ENCODE measurements around the gene RND2. TPM values are rescaled to one million over a fixed set of nuclear protein-coding genes. Genes with fewer than 3 reads are reported as not detected.
"Not testable (repeated sequence)": the region's sequence is repeated elsewhere in the genome, so short reads cannot be mapped to it uniquely, and the experiment has no call there.

Gene RND2
- polyA plus RNA-seq, 1 donor (not counting 4 experiments of a cell fraction or from before 2014, with no cell fraction given), result 0.12 TPM

DNA sequence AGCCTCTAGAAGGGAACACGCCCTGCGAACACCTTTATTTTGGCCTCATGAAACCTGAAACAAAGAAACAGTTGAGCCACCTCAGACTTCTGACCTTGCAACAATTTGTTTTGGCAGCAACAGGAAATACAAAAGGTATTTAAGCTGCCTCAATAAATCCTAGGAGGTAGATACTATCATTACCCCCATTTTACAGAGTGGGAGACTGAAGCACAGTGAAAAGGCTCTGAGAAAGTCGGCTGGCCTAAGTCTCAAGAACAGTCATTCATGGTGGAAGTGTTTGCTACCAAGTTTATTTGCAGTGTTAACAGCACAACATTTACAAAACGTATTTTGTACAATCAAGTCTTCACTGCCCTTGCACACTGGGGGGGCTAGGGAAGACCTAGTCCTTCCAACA is 19.0 kb downstream of the RND2 start:
- Histone ChIP-seq H3K9me1 (ENCODE audit: control insufficient read depth, extremely low read depth, insufficient read depth, low read length) (no peaks in the 10 kb centered on the region), H3K79me2 (ENCODE audit: control insufficient read depth, insufficient read depth, low read length) (no peaks in the 10 kb centered on the region), H4K20me1 (ENCODE audit: control insufficient read depth, extremely low read depth, insufficient read depth, low read length) (no peaks in the 10 kb centered on the region), H3K9ac (ENCODE audit: control insufficient read depth, extremely low read depth, insufficient read depth, low read length) (no peak overlapping the region), H3K4me3 (ENCODE audit: control insufficient read depth in 2 of 3, extremely low read depth in 1 of 3, insufficient read depth in 2 of 3, low read depth in 1 of 3, low read length in 3 of 3) (no peak overlapping the region), H3K27ac (ENCODE audit: control insufficient read depth, insufficient read depth, low read length) (no peak overlapping the region), H3K4me1 (ENCODE audit: control insufficient read depth, extremely low read depth, insufficient read depth, low read length) (no peaks in the 10 kb centered on the region), H3K36me3 (ENCODE audit: control insufficient read depth in 2 of 2, extremely low read depth in 1 of 2, insufficient read depth in 2 of 2, low read length in 2 of 2) (peaks cover 3 to 11% of the 10 kb centered on the region in 2 experiments), H3K9me3 (ENCODE audit: control insufficient read depth, low read depth, low read length) (no peaks in the 10 kb centered on the region), H3K4me2 (ENCODE audit: control insufficient read depth, extremely low read depth, insufficient read depth, low read depth, low read length) (no peak overlapping the region), H3K27me3 (ENCODE audit: control insufficient read depth, extremely low read depth, insufficient read depth, low read length) (no peaks in the 10 kb centered on the region), H2AFZ (ENCODE audit: control insufficient read depth, low read length) (no peak overlapping the region)
- DNase-seq (ENCODE audit: low read depth, low spot score) (no peak), FAIRE-seq (no peak)
- TF ChIP-seq EZH2 (IDR thresholded peaks at IDR 0.05; ENCODE audit: low read length), result no peak
- TF ChIP-seq CTCF (optimal IDR thresholded peaks at IDR 0.05 in 1 of 3, IDR thresholded peaks at IDR 0.05 in 1 of 3, conservative IDR thresholded peaks at IDR 0.05 in 1 of 3; ENCODE audit: extremely low read depth in 1 of 3, insufficient read depth in 2 of 3, low read length in 3 of 3), result no peak
- dilution Hi-C loops (cut with MboI; ENCODE audit: extremely low pct_ligation_motif_present, low sequenced_read_pairs), result no loop called here

- Histone ChIP-seq H3K4me3 (ENCODE audit: control insufficient read depth in 2 of 3, extremely low read depth in 1 of 3, insufficient read depth in 2 of 3, low read depth in 1 of 3, low read length in 3 of 3) (no peak overlapping the region), H3K9me3 (ENCODE audit: control insufficient read depth, low read depth, low read length) (no peaks in the 10 kb centered on the region), H3K79me2 (ENCODE audit: control insufficient read depth, insufficient read depth, low read length) (no peaks in the 10 kb centered on the region), H3K27me3 (ENCODE audit: control insufficient read depth, extremely low read depth, insufficient read depth, low read length) (no peaks in the 10 kb centered on the region), H3K9ac (ENCODE audit: control insufficient read depth, extremely low read depth, insufficient read depth, low read length) (no peak overlapping the region), H3K27ac (ENCODE audit: control insufficient read depth, insufficient read depth, low read length) (no peak overlapping the region), H3K36me3 (ENCODE audit: control insufficient read depth in 2 of 2, extremely low read depth in 1 of 2, insufficient read depth in 2 of 2, low read length in 2 of 2) (peaks cover 4 to 10% of the 10 kb centered on the region in 2 experiments), H4K20me1 (ENCODE audit: control insufficient read depth, extremely low read depth, insufficient read depth, low read length) (no peaks in the 10 kb centered on the region), H3K4me2 (ENCODE audit: control insufficient read depth, extremely low read depth, insufficient read depth, low read depth, low read length) (no peak overlapping the region), H3K4me1 (ENCODE audit: control insufficient read depth, extremely low read depth, insufficient read depth, low read length) (no peaks in the 10 kb centered on the region), H3K9me1 (ENCODE audit: control insufficient read depth, extremely low read depth, insufficient read depth, low read length) (no peaks in the 10 kb centered on the region), H2AFZ (ENCODE audit: control insufficient read depth, low read length) (no peak overlapping the region)
- no peak for DNase-seq (ENCODE audit: low read depth, low spot score)
- dilution Hi-C loops (cut with MboI; ENCODE audit: extremely low pct_ligation_motif_present, low sequenced_read_pairs), result no loop called here
- TF ChIP-seq EZH2 (IDR thresholded peaks at IDR 0.05; ENCODE audit: low read length), result no peak
- no peak for TF ChIP-seq CTCF (optimal IDR thresholded peaks at IDR 0.05 in 1 of 3, IDR thresholded peaks at IDR 0.05 in 1 of 3, conservative IDR thresholded peaks at IDR 0.05 in 1 of 3; ENCODE audit: extremely low read depth in 1 of 3, insufficient read depth in 2 of 3, low read length in 3 of 3)
- FAIRE-seq, result no peak
These were observed 26.9 kb downstream of the RND2 start for GRCh38 chr17:43051969-43052368.

DNA sequence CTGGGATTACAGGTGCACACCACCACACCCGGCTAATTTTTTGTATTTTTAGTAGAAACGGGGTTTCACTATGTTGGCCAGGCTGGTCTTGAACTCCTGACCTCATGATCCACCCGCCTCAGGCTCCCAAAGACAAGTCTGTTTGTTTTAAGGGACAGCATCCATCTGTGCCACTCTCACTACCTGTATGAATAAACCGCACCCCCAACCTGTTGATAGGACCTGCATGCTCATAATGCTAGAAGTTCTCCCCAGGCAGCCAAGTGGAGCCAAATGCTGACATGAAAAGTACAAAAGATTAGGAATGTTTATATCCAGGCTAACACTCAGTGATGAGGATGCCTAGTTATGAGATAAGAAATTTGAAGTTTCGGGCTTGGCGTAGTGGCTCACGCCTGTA is 28.0 kb downstream of the RND2 start:
- H3K4me1 ChIP-seq (ENCODE audit: control insufficient read depth, extremely low read depth, insufficient read depth, low read length); H3K9me1 ChIP-seq (ENCODE audit: control insufficient read depth, extremely low read depth, insufficient read depth, low read length); H3K9ac ChIP-seq (ENCODE audit: control insufficient read depth, extremely low read depth, insufficient read depth, low read length); H2AFZ ChIP-seq (ENCODE audit: control insufficient read depth, low read length); H3K36me3 ChIP-seq (ENCODE audit: control insufficient read depth in 2 of 2, extremely low read depth in 1 of 2, insufficient read depth in 2 of 2, low read length in 2 of 2); H3K79me2 ChIP-seq (ENCODE audit: control insufficient read depth, insufficient read depth, low read length); FAIRE-seq; dilution Hi-C loops (cut with MboI; ENCODE audit: extremely low pct_ligation_motif_present, low sequenced_read_pairs); H3K27ac ChIP-seq (ENCODE audit: control insufficient read depth, insufficient read depth, low read length); DNase-seq (ENCODE audit: low read depth, low spot score); H3K27me3 ChIP-seq (ENCODE audit: control insufficient read depth, extremely low read depth, insufficient read depth, low read length); H4K20me1 ChIP-seq (ENCODE audit: control insufficient read depth, extremely low read depth, insufficient read depth, low read length); H3K4me3 ChIP-seq (ENCODE audit: control insufficient read depth in 2 of 3, extremely low read depth in 1 of 3, insufficient read depth in 2 of 3, low read depth in 1 of 3, low read length in 3 of 3); H3K4me2 ChIP-seq (ENCODE audit: control insufficient read depth, extremely low read depth, insufficient read depth, low read depth, low read length); H3K9me3 ChIP-seq (ENCODE audit: control insufficient read depth, low read depth, low read length): not testable (repeated sequence)

Data from keratinocyte (primary cell).